GM20000 (cell line): ENCODE data around the gene SLC10A2.

Source experiments
- DNase-seq: peaks from one replicate; pipeline ENCODE4 v3.0.0; 2012; ENCODE audit warnings: low spot score
- TF ChIP-seq, protein P1 (sequence below): IDR thresholded peaks from 2 replicates; pipeline ENCODE4 v1.5.1; 2012; ENCODE audit warnings: mild to moderate bottlenecking, control low read depth; ENCODE audit errors: extremely low read depth, missing control alignments

Gene SLC10A2

DNA sequence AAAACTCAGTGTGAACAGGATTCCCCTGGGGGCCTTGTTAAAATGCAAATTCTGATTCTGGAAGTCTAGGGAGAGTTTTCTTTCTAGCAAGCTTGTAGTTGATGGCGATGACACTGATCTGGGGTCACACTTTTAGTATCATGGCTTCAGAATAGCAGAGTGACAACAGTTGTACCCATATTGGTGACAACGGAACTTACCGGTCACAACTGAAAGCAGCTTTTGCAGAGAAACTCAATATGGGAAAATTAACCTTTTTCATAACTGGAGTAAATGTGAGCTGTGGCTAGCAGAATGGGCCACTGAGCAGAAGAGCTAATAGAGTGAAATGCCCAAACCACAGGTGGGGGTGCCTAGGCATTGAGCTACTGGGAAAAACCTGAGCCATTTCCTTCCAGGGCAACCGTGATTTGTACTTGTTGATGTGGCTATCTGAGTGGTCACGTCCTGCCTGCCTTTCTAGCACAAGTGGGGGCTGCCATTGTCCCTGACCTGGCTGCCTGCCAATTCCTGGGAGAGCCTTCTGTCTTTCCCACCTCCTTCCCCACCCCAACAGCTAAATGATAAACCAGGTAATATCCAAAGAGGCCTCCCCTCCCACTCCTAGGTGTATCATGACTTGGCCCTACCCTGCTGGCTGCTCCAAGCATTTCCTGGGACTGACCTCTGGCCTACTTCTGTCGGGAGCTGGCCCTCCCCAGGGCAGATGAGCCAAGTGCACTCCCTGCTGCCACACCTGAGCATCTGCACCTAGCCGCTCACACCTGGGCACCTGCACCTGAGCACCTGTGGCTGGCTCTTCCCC is 1.7 kb upstream of the SLC10A2 start:
- DNase-seq, result peak; percentile 9
- TF ChIP-seq, protein P1, sequence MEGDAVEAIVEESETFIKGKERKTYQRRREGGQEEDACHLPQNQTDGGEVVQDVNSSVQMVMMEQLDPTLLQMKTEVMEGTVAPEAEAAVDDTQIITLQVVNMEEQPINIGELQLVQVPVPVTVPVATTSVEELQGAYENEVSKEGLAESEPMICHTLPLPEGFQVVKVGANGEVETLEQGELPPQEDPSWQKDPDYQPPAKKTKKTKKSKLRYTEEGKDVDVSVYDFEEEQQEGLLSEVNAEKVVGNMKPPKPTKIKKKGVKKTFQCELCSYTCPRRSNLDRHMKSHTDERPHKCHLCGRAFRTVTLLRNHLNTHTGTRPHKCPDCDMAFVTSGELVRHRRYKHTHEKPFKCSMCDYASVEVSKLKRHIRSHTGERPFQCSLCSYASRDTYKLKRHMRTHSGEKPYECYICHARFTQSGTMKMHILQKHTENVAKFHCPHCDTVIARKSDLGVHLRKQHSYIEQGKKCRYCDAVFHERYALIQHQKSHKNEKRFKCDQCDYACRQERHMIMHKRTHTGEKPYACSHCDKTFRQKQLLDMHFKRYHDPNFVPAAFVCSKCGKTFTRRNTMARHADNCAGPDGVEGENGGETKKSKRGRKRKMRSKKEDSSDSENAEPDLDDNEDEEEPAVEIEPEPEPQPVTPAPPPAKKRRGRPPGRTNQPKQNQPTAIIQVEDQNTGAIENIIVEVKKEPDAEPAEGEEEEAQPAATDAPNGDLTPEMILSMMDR, result no peak

DNA sequence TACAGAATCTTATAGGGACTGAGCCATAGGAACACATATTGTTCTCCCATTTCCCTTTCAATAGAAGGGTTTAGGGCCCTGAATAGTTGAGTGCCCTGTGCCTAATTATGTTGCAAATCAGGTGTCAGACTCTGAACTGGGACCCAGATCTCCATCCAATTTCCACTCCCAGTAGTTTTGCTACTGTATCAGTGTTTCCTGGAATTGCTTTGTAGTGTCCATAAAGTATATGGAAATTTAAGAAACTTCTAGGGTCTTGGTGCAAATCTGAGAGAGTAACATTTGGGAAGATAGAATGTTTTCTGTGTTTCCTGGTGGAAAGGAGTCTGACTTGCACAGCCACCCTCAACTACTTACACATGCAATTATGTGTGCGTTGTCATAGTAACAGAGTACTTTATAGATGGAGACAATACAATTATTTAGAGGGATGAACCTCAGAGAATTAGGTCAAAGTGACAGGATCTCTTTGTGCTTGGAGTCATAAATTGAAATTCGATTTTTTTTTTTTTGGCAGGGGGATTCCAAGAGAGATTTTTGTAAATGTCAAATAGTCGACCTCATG is 646 bp upstream of the SLC10A2 start:
- TF ChIP-seq, protein P1, result no peak

DNA sequence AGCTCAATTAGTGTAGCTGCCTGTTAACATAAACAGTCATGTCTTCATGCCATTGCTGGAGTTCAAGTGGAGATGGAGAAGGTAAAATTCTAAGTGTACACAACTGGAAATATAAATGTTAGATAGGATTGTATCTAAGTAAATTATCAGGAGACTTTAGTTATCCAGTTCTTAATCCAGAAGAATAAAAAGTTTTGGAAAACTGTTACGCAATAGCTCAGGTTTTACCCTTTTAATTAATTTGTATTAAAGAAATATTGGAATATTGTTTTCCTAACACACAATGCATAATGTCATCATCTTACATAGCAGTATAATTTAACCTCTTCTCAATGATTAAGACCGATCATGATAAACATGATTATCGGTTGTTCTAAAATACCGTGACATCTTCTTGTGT is 2.8 kb downstream of the SLC10A2 start:
- TF ChIP-seq, protein P1, result no peak
- DNase-seq, result no peak

More for the DNA sequence above, 646 bp upstream of the SLC10A2 start:
- DNase-seq, result no peak

DNA sequence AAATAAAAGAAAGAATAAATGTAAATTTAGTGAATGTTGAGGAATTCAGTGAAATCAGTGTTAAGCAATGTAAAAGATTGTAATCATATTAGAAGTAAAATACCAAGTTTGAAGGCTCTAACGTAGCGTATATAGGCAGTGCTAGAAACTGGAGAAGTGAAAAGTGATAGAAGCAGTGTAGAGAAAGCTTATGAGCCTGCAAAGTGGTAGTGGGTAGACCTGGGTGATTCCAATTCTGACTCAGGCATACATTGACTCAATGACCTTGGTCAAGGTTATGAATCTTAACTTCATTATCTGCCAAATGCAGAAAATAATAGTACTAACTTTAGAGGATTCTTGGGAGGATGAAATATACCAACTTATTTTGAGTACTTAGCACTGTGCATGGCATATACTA is 4.1 kb downstream of the SLC10A2 start:
- no peak for DNase-seq
- TF ChIP-seq, protein P1, result no peak

DNA sequence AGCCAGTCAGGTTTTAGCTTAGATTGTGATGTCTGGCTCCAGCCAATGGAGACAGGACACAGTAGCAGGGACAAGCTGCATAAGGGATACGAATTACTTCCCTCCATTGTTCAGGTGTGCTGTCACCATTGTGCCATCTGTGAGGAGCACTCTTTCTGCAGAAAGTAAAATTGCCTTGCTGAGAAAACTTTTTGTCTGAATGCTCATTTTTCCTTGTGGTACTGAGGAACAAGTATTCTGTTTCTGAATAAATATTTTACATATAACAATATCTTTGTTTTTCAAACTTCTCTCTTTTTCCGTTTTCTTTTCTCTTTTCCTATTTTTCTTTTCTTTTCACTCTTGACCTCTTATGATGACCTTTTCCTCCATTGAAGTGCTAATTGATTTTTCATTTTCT is 10.2 kb downstream of the SLC10A2 start:
- TF ChIP-seq, protein P1, result no peak
- DNase-seq, result no peak

DNA sequence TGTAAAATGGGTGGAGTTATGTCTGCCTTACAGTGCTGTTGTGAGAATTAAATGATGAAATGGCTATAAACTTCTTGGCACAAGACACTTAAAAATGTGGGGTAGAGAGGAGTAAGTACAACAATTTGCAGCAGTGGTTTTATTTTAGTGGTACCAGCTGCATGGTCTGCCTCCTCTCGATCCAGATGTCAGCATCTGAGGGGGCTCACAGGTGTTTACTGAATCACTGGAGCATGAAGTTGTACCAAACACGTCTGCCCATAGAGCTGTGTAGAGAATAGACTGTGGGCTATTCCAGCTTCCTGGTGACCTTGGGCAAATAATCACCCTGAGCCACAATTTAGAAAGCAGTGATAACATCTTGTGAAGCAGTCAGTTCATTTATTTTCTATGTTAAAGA is 11.1 kb downstream of the SLC10A2 start:
- TF ChIP-seq, protein P1, result no peak

DNA sequence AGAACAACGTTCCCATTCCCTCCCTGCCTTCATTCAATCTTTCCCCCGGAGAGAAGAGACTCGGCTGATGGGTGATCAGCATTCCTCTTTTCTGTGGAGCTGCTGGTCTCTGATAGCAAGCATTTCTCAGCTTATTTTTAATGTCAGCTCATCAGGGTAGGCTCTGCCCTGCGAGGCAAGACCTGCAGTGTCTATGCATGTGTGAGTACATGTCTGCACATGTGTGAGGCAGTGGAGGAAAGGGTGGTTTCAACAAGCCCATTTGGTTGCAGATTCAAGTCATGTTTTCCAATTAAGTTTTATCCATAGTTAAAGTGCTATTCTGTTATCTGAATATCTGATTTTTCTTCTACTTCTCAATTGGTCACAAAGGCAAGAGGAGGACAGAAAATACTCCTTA is 19.5 kb downstream of the SLC10A2 start:
- no peak for DNase-seq
- TF ChIP-seq, protein P1, result no peak

More for the DNA sequence above, 11.1 kb downstream of the SLC10A2 start:
- no peak for DNase-seq
